Measurements from ENCODE around the gene PDIA2. TPM values are rescaled to one million over a fixed set of nuclear protein-coding genes. Genes with fewer than 3 reads are reported as not detected.

PDIA2 gene
- total and polyA plus RNA-seq, 2 donors (not counting 3 experiments of a cell fraction or from before 2014, with no cell fraction given) = 0.63 TPM; not detected in 1

- no peaks in the 10 kb centered on the region for H3K4me1 ChIP-seq (ENCODE audit: control insufficient read depth, extremely low read depth, insufficient read depth, low read length)
- intact Hi-C loops (cut with micrococcal nuclease) = no loop called here
- no peak for DNase-seq (ENCODE audit: low read depth, low spot score)
- no peaks in the 10 kb centered on the region for H4K20me1 ChIP-seq (replicated peaks; ENCODE audit: control insufficient read depth, extremely low read depth, insufficient read depth, low read length)
- H3K4me2 ChIP-seq (ENCODE audit: insufficient read depth, low read length) = no peak overlapping the region
- TF ChIP-seq POLR2A (IDR thresholded peaks at IDR 0.05; ENCODE audit: low read depth, low read length) (no peak), MYC (IDR thresholded peaks at IDR 0.05; ENCODE audit: low read depth, low read length) (no peak), CTCF (IDR thresholded peaks at IDR 0.05; ENCODE audit: extremely low read depth in 1 of 2, insufficient read depth in 1 of 2, low read depth in 1 of 2, low read length in 2 of 2) (no peak), JUN (IDR thresholded peaks at IDR 0.05; ENCODE audit: borderline replicate concordance, insufficient read depth, insufficient read length, low read depth) (no peak), POLR2AphosphoS5 (IDR thresholded peaks at IDR 0.05; ENCODE audit: insufficient read depth, low read depth, low read length) (no peak), EZH2 (IDR thresholded peaks at IDR 0.05; ENCODE audit: borderline replicate concordance, low read depth, low read length, severe bottlenecking) (no peak), MAX (IDR thresholded peaks at IDR 0.05; ENCODE audit: insufficient read depth, insufficient read length) (no peak), FOS (IDR thresholded peaks at IDR 0.05; ENCODE audit: borderline replicate concordance, insufficient read depth, low read length) (no peak), GATA2 (IDR thresholded peaks at IDR 0.05; ENCODE audit: insufficient read depth, insufficient read length, low read depth, low read length) (no peak)
- ChIA-PET CTCF (interaction anchor here (1.1 kb wide), 1 partner anchor 10 kb away, joined by 4 read pairs; no protein-coding TSS in a partner anchor), POLR2A (no interaction called here)
- no peak overlapping the region for H3K9ac ChIP-seq (replicated peaks; ENCODE audit: extremely low read depth, insufficient read depth, low read length)
- dilution Hi-C loops (cut with MboI; ENCODE audit: extremely low pct_ligation_motif_present, low sequenced_read_pairs) = no loop called here
- H3K9me3 ChIP-seq (replicated peaks; ENCODE audit: control insufficient read depth, insufficient read depth, low read length) = no peaks in the 10 kb centered on the region
- H3K27me3 ChIP-seq (ENCODE audit: control insufficient read depth in 2 of 2, insufficient read depth in 2 of 2, low read length in 2 of 2) = no peaks in the 10 kb centered on the region
- H3K9me1 ChIP-seq (replicated peaks; ENCODE audit: control insufficient read depth, extremely low read depth, insufficient read depth, low read length) = no peaks in the 10 kb centered on the region
- BruUV-seq (replicated peaks) = no TSS peak
- no peak for FAIRE-seq
- H3K4me3 ChIP-seq (replicated peaks in 1 of 3; ENCODE audit: insufficient read depth in 1 of 3, low read depth in 1 of 3, low read length in 3 of 3) = no peak overlapping the region
- H3K79me2 ChIP-seq (ENCODE audit: control insufficient read depth, insufficient read depth, low read length) = no peaks in the 10 kb centered on the region
- H3K27ac ChIP-seq (ENCODE audit: insufficient read depth, low read depth, low read length) = no peak overlapping the region
- no peak overlapping the region for H2AFZ ChIP-seq (ENCODE audit: low read depth, low read length)
- H3K36me3 ChIP-seq (ENCODE audit: control insufficient read depth in 2 of 2, extremely low read depth in 1 of 2, insufficient read depth in 2 of 2, low read length in 2 of 2) = peaks cover 0 to 20% of the 10 kb centered on the region in 2 experiments
Observed at GRCh38 chr16:263182-263774, 19.7 kb upstream of the PDIA2 start.
